ENCODE measurements around the gene PSMD9. TPM values are rescaled to one million over a fixed set of nuclear protein-coding genes. Genes with fewer than 3 reads are reported as not detected.

Gene PSMD9
- total RNA-seq, 1 donor from 2014 or later: 44.2 TPM

DNA sequence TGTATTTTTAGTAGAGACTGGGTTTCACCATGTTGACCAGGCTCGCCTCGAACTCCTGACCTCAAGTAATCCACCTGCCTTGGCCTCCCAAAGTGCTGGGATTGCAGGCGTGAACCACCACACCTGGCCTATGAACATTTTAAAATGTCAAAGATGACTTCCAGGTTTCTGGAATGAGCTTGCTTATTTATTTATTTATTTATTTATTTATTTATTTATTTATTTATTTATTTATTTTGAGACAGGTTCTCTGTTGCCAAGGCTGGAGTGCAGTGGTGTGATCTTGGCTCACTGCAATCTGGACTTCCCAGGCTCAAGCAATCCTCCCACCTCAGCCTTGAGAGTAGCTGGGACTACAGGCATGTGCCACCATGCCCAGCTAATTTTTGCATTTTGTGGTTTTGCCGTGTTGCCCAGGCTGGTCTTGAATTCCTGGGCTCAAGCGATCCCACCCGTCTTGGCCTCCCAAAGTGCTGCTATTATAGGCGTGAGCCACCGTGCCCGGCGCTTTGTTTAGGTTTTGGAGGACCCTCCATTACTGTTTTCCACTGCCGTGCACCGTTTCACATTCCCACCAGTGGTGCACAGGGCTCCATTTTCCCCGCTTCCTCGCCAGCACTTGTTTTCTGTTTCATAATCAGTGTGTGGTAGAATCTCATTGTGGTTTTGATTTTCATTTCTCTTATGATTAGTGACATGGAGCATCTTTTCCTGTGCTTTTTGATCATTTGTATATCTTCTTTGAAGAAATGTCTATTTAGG lies 23.4 kb downstream of the PSMD9 start:
- TF ChIP-seq, protein P1, sequence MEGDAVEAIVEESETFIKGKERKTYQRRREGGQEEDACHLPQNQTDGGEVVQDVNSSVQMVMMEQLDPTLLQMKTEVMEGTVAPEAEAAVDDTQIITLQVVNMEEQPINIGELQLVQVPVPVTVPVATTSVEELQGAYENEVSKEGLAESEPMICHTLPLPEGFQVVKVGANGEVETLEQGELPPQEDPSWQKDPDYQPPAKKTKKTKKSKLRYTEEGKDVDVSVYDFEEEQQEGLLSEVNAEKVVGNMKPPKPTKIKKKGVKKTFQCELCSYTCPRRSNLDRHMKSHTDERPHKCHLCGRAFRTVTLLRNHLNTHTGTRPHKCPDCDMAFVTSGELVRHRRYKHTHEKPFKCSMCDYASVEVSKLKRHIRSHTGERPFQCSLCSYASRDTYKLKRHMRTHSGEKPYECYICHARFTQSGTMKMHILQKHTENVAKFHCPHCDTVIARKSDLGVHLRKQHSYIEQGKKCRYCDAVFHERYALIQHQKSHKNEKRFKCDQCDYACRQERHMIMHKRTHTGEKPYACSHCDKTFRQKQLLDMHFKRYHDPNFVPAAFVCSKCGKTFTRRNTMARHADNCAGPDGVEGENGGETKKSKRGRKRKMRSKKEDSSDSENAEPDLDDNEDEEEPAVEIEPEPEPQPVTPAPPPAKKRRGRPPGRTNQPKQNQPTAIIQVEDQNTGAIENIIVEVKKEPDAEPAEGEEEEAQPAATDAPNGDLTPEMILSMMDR (conservative IDR thresholded peaks at IDR 0.05; ENCODE audit: low read depth, low read length): no peak
- H3K4me3 ChIP-seq (ENCODE audit: low read depth, low read length): no peak overlapping the region
- DNase-seq (ENCODE audit: low read depth): no peak

DNA sequence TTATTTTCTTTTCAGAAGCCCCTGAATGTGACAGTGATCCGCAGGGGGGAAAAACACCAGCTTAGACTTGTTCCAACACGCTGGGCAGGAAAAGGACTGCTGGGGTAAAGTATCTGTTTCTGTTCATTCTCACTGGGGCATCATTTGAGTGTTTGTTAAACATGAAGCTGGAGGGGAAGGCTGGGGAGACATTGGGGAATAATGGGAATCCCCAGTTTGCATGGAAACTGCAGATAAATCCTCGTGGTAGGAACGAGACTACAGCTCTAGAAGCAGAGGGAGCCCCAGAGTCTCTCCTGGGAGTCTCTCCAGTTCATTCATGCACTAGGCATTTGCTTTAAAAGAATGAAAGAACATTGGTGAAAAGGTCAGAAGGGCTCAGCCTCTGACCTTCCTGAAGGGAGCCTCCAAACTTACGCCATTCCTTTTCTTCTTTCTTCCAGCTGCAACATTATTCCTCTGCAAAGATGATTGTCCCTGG lies 27.3 kb downstream of the PSMD9 start:
- TF ChIP-seq, protein P1 (conservative IDR thresholded peaks at IDR 0.05; ENCODE audit: low read depth, low read length): no peak
- DNase-seq (ENCODE audit: low read depth): no peak
- H3K4me3 ChIP-seq (ENCODE audit: low read depth, low read length): no peak overlapping the region

DNA sequence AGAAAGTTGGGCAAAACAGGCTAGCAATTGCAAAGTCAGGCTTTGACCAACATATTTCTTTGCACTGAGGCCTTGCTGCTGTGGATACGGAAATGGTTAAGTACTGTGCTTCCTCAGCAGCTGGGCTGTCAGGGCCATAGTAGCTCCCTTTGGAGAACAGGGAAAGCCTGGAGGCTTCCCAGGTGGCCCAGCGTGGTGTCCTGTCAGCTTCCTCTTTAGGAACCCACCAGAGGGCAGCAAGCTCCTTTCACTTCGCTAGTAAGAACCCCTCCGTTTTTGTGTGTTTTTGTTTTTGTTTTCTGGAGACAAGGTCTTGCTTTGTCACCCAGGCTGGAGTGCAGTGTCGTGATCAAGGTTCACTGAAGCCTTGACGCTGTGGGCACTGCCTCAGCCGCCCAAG lies 28.1 kb downstream of the PSMD9 start:
- no peak for DNase-seq (ENCODE audit: low read depth)
- no peak overlapping the region for H3K4me3 ChIP-seq (ENCODE audit: low read depth, low read length)
- TF ChIP-seq, protein P1 (conservative IDR thresholded peaks at IDR 0.05; ENCODE audit: low read depth, low read length): peak; percentile 49

DNA sequence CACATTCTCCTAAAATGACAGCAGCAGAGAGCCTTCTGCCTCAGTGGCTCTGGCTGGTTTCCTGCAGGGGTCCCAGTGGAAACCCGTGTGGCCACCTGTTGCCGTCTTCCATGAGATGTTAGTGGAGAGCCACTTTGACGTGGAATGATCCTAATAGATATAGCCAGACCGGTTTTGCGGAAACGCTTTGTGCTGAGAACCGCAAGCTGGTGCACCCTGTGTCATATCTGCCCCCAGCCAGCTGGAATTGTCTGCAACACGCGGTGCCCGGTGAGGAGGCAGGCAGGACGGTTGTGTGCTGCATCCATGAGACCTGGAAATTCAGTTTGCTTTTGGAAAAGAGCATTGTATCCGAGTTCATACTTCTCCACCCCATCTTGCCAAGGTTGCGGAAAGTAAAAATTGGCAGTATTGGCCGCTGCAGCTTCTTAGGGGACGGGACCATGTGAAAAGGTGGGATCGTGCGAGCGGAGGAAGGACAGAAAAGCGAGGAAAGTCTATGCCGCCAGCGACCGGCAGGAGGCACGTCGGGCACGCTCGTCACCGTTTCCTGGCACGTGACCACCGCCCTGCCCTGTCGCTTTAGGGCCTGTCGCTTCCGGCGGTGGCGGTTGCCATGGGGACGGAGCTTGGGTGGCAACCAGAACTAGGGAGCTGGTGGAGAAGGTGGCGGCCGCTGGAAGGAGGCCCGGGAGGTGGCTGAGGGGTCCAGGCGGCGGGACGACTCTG lies 29.5 kb downstream of the PSMD9 start, which contains the start of gene CFAP251:
CFAP251 (plus strand) TSS at position 643 of the 729 bp plus-strand sequence. CDS start 2,714 bp downstream, outside the sequence.
- no peak for DNase-seq (ENCODE audit: low read depth)
- H3K4me3 ChIP-seq (ENCODE audit: low read depth, low read length): peak within 1 kb of the TSS; percentile 66
- TF ChIP-seq, protein P1 (conservative IDR thresholded peaks at IDR 0.05; ENCODE audit: low read depth, low read length): peak; percentile 46

DNA sequence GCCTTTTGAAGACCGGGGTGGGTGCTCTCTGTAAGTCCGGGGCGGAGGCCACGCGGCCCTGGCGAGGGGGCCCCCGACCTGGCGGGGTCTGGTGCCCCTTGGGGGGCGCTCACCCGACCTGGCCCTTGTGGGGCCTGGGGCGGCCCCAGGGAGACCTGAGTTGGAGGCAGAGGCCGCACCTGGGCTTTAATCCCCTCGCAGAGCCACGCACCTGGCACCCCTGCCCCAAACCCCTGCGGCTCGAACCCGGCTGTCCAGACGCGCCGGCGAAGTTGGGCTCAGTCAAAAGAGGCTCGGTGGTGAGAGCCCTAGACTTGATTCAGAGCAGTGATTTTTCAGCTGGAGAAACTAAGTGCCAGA lies 30.1 kb downstream of the PSMD9 start:
- peak overlapping the region; percentile 66 for H3K4me3 ChIP-seq (ENCODE audit: low read depth, low read length)
- TF ChIP-seq, protein P1 (conservative IDR thresholded peaks at IDR 0.05; ENCODE audit: low read depth, low read length): no peak
- DNase-seq (ENCODE audit: low read depth): no peak

DNA sequence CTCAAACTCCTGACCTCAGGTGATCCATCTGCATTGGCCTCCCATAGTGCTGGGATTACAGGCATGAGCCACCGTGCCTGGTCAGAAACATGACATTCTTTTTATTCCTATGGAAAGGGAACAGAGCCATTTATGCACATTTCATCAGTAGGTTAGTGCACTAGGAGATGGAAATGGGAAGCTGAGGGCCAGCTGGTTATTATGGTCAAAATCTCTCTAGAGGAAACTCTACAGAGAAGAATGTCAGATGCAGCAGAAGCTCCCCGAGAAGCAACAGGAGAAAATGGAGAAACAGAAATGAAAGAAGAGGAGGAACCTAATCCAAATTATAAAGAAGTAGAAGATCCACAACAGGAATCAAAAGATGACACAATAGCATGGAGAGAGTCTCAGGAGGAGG lies 32.5 kb downstream of the PSMD9 start:
- TF ChIP-seq, protein P1 (conservative IDR thresholded peaks at IDR 0.05; ENCODE audit: low read depth, low read length): no peak
- H3K4me3 ChIP-seq (ENCODE audit: low read depth, low read length): no peak overlapping the region
- no peak for DNase-seq (ENCODE audit: low read depth)
